HG02970 (cell line): ENCODE results near the gene METTL22.
"Not testable (repeated sequence)": the region's sequence is repeated elsewhere in the genome, so short reads cannot be mapped to it uniquely, and the experiment has no call there.

Experiments used
- ATAC-seq: cut with Tn5 transposase; IDR thresholded peaks from one replicate; pipeline ENCODE4 v1.9.1; 2021; ENCODE audit warnings: mild to moderate bottlenecking, moderate library complexity, moderate number of reproducible peaks; ENCODE audit not compliant: unreplicated experiment, low FRiP score

The METTL22 gene

GRCh38 chr16:8631373-8631772 is 9.9 kb downstream of the METTL22 start:
- no peak for ATAC-seq

- no peak for ATAC-seq
These were observed 10.4 kb downstream of the METTL22 start for GRCh38 chr16:8631818-8632465.

- ATAC-seq: no peak
These were observed 11.2 kb downstream of the METTL22 start for GRCh38 chr16:8632675-8633182.

GRCh38 chr16:8634991-8635736 is 13.7 kb downstream of the METTL22 start:
- no peak for ATAC-seq

GRCh38 chr16:8639694-8640093 is 18.2 kb downstream of the METTL22 start:
- no peak for ATAC-seq

GRCh38 chr16:8641671-8642070 is 20.2 kb downstream of the METTL22 start:
- ATAC-seq: no peak

GRCh38 chr16:8642146-8642545 is 20.6 kb downstream of the METTL22 start:
- no peak for ATAC-seq

- no peak for ATAC-seq
These were observed 23.0 kb downstream of the METTL22 start for GRCh38 chr16:8644211-8645140.

- ATAC-seq: no peak
These were observed 23.6 kb downstream of the METTL22 start for GRCh38 chr16:8645141-8645521.

- ATAC-seq: no peak
These were observed 24.3 kb downstream of the METTL22 start for GRCh38 chr16:8645831-8646230.

- ATAC-seq: no peak
These were observed 25.0 kb downstream of the METTL22 start for GRCh38 chr16:8646326-8647053.

- no peak for ATAC-seq
These were observed 26.3 kb downstream of the METTL22 start for GRCh38 chr16:8647721-8648318.

GRCh38 chr16:8648877-8649276 is 27.4 kb downstream of the METTL22 start:
- ATAC-seq: no peak

GRCh38 chr16:8649829-8650554 is 28.5 kb downstream of the METTL22 start:
- ATAC-seq: no peak

- not testable (repeated sequence) for ATAC-seq
These were observed 30.5 kb downstream of the METTL22 start for GRCh38 chr16:8651958-8652357.

- ATAC-seq: no peak
These were observed 33.8 kb downstream of the METTL22 start for GRCh38 chr16:8655184-8655717.

- ATAC-seq: no peak
These were observed 34.9 kb downstream of the METTL22 start for GRCh38 chr16:8656376-8656775.

GRCh38 chr16:8660841-8661301 is 39.4 kb downstream of the METTL22 start:
- no peak for ATAC-seq

- ATAC-seq: no peak
These were observed 40.2 kb downstream of the METTL22 start for GRCh38 chr16:8661703-8662102.
